CD4-positive, alpha-beta T cell (primary cell): Measurements from ENCODE around the gene ZDHHC3. TPM values are rescaled to one million over a fixed set of nuclear protein-coding genes. Genes with fewer than 3 reads are reported as not detected.
A peak's percentile ranks its signal among the peaks of the same experiment; 100 is the strongest.

Experiments
- ATAC-seq: fragments of 200-7000 bp; cut with Tn5 transposase; one replicate; pipeline ENCODE4 v1.10.0; 2022; ENCODE audit warnings: mild to moderate bottlenecking; ENCODE audit not compliant: poor library complexity
- CTCF ChIA-PET: fragments of 350-600 bp; sonication (Branson Sonifier 250); formaldehyde crosslinking; loops from one replicate; lab custom pipeline; 2021; ENCODE audit warnings: antibody characterized with exemption, inconsistent platforms; lab: Charles Lee
- POLR2A ChIA-PET: fragments of 350-600 bp; sonication (Branson Sonifier 250); formaldehyde crosslinking; loops from one replicate; lab custom pipeline; 2021; ENCODE audit warnings: antibody characterized with exemption, inconsistent platforms; lab: Charles Lee
- DNase-seq, 14 experiments: peaks; one replicate each; pipeline ENCODE4 v3.0.0-alpha.2; 2013 to 2020; ENCODE audit warnings: mixed read lengths in 2 of 14
- H3K27ac ChIP-seq, 2 donors: one replicate each; pipeline versions ENCODE4 v1.5.1 to v1.7.0; 2013; ENCODE audit warnings: low read length in 2 of 2, low read depth in 1 of 2, mild to moderate bottlenecking in 1 of 2
- H3K27me3 ChIP-seq, 2 experiments: 1 replicate in 1 of 2; 2 replicates in 1 of 2; pipeline versions ENCODE4 v1.6.1 to v1.7.0; 2013; ENCODE audit warnings: low read length in 2 of 2, control low read depth in 1 of 2, mild to moderate bottlenecking in 1 of 2, moderate library complexity in 1 of 2; ENCODE audit not compliant: insufficient read depth in 2 of 2, control insufficient read depth in 1 of 2
- H3K36me3 ChIP-seq: one replicate; pipeline ENCODE4 v1.6.1; 2013; ENCODE audit warnings: low read length, control low read depth; ENCODE audit not compliant: insufficient read depth
- H3K4me1 ChIP-seq: one replicate; pipeline ENCODE4 v1.6.1; 2013; ENCODE audit warnings: low read length, control low read depth; ENCODE audit not compliant: insufficient read depth
- H3K4me3 ChIP-seq: one replicate; pipeline ENCODE4 v1.5.1; 2013; ENCODE audit warnings: mild to moderate bottlenecking, low read length, moderate library complexity
- H3K9me3 ChIP-seq, 2 experiments: 1 replicate in 1 of 2; 2 replicates in 1 of 2; pipeline versions ENCODE4 v1.6.1 to v1.7.0; 2013; ENCODE audit warnings: low read length in 2 of 2, mild to moderate bottlenecking in 2 of 2, control low read depth in 1 of 2, moderate library complexity in 1 of 2; ENCODE audit not compliant: control insufficient read depth in 1 of 2, insufficient read depth in 1 of 2
- H3K27ac Mint-ChIP-seq: one replicate; pipeline ENCODE4 v1.8.0; 2020; ENCODE audit warnings: mixed read lengths
- H3K27me3 Mint-ChIP-seq: one replicate; pipeline ENCODE4 v1.8.0; 2021; ENCODE audit warnings: mixed read lengths
- H3K36me3 Mint-ChIP-seq: one replicate; pipeline ENCODE4 v1.8.0; 2021; ENCODE audit warnings: low read depth, mixed read lengths
- H3K4me1 Mint-ChIP-seq: one replicate; pipeline ENCODE4 v1.8.0; 2021; ENCODE audit warnings: low read depth, mixed read lengths
- H3K4me3 Mint-ChIP-seq: one replicate; pipeline ENCODE4 v1.8.0; 2020; ENCODE audit warnings: mild to moderate bottlenecking, mixed read lengths
- H3K9me3 Mint-ChIP-seq: one replicate; pipeline ENCODE4 v1.8.0; 2020; ENCODE audit warnings: mixed read lengths
- intact Hi-C, 2 experiments: fragments of 100-400 bp; cut with DNase I in 1 of 2; cut with micrococcal nuclease in 1 of 2; formaldehyde crosslinking; loops; one replicate each; pipeline versions ENCODE4 v1.15.1 to v1.9.0; 2023 to 2025; cut with DNase I, micrococcal nuclease
- total RNA-seq, 174 experiments: library from RNA in 2 of 174; stranded (reverse) in 2 of 174; gene quantifications; one replicate each; pipeline ENCODE4 v1.2.3 and lab custom pipeline; 2021 to 2026
- TF ChIP-seq, protein P1 (sequence below): fragments of 200-600 bp; IDR thresholded peaks from one replicate; pipeline ENCODE4 v1.8.0; 2022; ENCODE audit warnings: antibody characterized with exemption, mild to moderate bottlenecking

Gene ZDHHC3
- total RNA-seq, 2 experiments from 2014 or later, result 34.4 to 34.6 TPM

DNA sequence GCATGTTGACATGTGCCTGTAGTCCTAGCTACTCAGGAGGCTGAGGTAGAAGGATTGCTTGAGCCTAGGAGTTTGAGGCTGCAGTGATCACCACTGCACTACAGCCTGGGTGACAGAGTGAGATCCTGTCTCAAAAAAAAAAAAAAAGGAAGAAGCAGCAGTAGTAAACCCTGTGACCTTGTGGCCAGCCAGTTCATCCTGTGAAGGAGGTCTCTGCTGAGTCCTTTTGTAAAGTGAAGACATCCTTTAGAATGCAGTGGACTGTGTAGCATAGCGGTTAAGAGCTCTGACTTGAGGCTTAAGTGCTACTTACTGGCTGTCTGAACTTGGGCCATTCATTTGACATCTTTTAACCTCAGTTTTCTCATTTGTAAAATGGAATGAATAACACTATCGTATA is 8.4 kb upstream of the ZDHHC3 start:
- H3K4me3 ChIP-seq, result no peak overlapping the region
- no peaks in the 10 kb centered on the region for H3K9me3 ChIP-seq
- Mint-ChIP-seq H3K4me3 (no peak overlapping the region), H3K4me1 (peaks cover 72% of the 10 kb centered on the region), H3K36me3 (peaks cover 24% of the 10 kb centered on the region), H3K27ac (no peak overlapping the region), H3K27me3 (no peaks in the 10 kb centered on the region), H3K9me3 (no peaks in the 10 kb centered on the region)
- TF ChIP-seq, protein P1, sequence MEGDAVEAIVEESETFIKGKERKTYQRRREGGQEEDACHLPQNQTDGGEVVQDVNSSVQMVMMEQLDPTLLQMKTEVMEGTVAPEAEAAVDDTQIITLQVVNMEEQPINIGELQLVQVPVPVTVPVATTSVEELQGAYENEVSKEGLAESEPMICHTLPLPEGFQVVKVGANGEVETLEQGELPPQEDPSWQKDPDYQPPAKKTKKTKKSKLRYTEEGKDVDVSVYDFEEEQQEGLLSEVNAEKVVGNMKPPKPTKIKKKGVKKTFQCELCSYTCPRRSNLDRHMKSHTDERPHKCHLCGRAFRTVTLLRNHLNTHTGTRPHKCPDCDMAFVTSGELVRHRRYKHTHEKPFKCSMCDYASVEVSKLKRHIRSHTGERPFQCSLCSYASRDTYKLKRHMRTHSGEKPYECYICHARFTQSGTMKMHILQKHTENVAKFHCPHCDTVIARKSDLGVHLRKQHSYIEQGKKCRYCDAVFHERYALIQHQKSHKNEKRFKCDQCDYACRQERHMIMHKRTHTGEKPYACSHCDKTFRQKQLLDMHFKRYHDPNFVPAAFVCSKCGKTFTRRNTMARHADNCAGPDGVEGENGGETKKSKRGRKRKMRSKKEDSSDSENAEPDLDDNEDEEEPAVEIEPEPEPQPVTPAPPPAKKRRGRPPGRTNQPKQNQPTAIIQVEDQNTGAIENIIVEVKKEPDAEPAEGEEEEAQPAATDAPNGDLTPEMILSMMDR, result no peak
- H3K36me3 ChIP-seq, result peaks cover 1% of the 10 kb centered on the region
- peaks cover 46% of the 10 kb centered on the region for H3K4me1 ChIP-seq
- H3K27ac ChIP-seq, result no peak overlapping the region
- POLR2A ChIA-PET, result interaction anchor here (1.6 kb wide), 1 partner anchor 8 kb away, joined by 4 read pairs; the partner anchor contains the start of genes EXOSC7 and ZDHHC3
- intact Hi-C loops, result no loop called here
- ATAC-seq, result no peak
- peak in 1 of 14 experiments; percentile 30 for DNase-seq
- CTCF ChIA-PET, result interaction anchor here (0.7 kb wide), 1 partner anchor 17 kb away, joined by 3 read pairs; no protein-coding TSS in a partner anchor
- H3K27me3 ChIP-seq, result no peaks in the 10 kb centered on the region

DNA sequence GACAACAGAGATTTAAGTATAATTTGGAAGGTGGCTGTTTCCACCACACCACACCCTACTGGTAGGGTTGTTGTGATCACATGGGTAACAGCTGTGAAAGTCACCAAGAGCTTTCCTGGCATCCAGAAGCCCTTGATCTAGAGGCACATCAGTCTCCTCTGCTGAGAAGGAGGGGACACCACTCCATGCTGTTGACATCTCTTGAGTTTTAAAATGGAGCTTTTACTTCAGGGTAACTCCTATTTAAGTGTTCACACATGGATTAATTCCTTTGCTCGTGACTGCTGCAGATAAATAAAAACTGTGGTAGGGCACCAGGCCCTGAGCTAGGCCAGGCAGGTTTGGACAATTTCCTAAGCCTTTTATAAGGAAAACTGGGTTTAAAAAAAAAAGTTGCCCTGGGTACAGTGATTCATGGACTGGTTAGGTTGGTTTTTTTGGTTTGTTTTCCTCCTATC is 7.5 kb upstream of the ZDHHC3 start:
- no peaks in the 10 kb centered on the region for H3K9me3 ChIP-seq
- H3K4me3 ChIP-seq, result no peak overlapping the region
- Mint-ChIP-seq H3K36me3 (peaks cover 15% of the 10 kb centered on the region), H3K27ac (no peak overlapping the region), H3K9me3 (no peaks in the 10 kb centered on the region), H3K27me3 (no peaks in the 10 kb centered on the region), H3K4me1 (peaks cover 72% of the 10 kb centered on the region), H3K4me3 (no peak overlapping the region)
- TF ChIP-seq, protein P1, result no peak
- intact Hi-C loops, result no loop called here
- no peak for ATAC-seq
- H3K36me3 ChIP-seq, result no peaks in the 10 kb centered on the region
- ChIA-PET POLR2A (interaction anchor here (1.6 kb wide), 1 partner anchor 22 kb away, joined by 4 read pairs; no protein-coding TSS in a partner anchor), CTCF (no interaction called here)
- H3K27me3 ChIP-seq, result no peaks in the 10 kb centered on the region
- H3K4me1 ChIP-seq, result peaks cover 51% of the 10 kb centered on the region
- peak in 1 of 14 experiments; percentile 14 for DNase-seq
- H3K27ac ChIP-seq, result no peak overlapping the region

DNA sequence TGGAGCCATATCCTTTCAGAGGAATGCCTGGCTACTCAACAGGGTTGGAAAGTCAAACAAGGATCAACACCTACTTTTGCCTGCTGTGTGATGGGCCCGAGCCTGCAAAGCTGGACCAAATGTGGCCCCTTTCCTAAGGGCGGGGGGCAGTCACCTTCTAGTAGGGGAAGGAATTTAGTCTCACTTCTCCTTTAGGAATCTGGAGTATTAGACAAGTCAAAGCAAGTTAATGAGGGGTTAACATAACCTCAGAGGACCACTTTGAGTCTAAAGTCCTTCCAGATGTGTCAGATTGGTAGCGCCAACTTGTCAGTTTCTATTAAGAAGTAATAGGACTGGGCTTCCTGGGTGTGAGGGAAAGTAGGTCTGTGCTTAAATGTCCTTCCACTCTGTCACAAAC is 6.8 kb upstream of the ZDHHC3 start:
- intact Hi-C loops, result no loop called here
- Mint-ChIP-seq H3K36me3 (peaks cover 8% of the 10 kb centered on the region), H3K9me3 (no peaks in the 10 kb centered on the region), H3K4me1 (peaks cover 70% of the 10 kb centered on the region), H3K27me3 (no peaks in the 10 kb centered on the region), H3K4me3 (no peak overlapping the region), H3K27ac (no peak overlapping the region)
- H3K4me3 ChIP-seq, result no peak overlapping the region
- H3K4me1 ChIP-seq, result peaks cover 56% of the 10 kb centered on the region
- DNase-seq (no peak), ATAC-seq (no peak)
- ChIA-PET CTCF (interaction anchor here (0.7 kb wide), 1 partner anchor 10 kb away, joined by 3 read pairs; no protein-coding TSS in a partner anchor), POLR2A (interaction anchor here (1.6 kb wide), 1 partner anchor 23 kb away, joined by 4 read pairs; no protein-coding TSS in a partner anchor)
- H3K27me3 ChIP-seq, result no peaks in the 10 kb centered on the region
- TF ChIP-seq, protein P1, result no peak
- H3K36me3 ChIP-seq, result no peaks in the 10 kb centered on the region
- no peak overlapping the region for H3K27ac ChIP-seq
- no peaks in the 10 kb centered on the region for H3K9me3 ChIP-seq
